Measurements from ENCODE around the gene DRG2. TPM values are rescaled to one million over a fixed set of nuclear protein-coding genes. Genes with fewer than 3 reads are reported as not detected.

DRG2 gene
- total and polyA plus RNA-seq, 7 donors: 23.7 to 33.5 (median 29.7) TPM

Other genes starting within 250 kb of the DRG2 start
- gene TOM1L2, start 115.5 kb upstream of the DRG2 start, total RNA-seq: 10 to 100 TPM; 72.0 to 89.8 (median 87.2) TPM
- gene TOM1L2, start 115.5 kb upstream of the DRG2 start, polyA plus RNA-seq: 10 to 100 TPM; 13.3 to 48.4 (median 27.6) TPM
- 1 to 10 TPM in 1 of 4 donors, under 1 TPM in 3; 0.39 to 1.8 (median 0.73) TPM for gene DRC3, start 115.1 kb upstream of the DRG2 start, total RNA-seq
- gene DRC3, start 115.1 kb upstream of the DRG2 start, polyA plus RNA-seq: 1 to 10 TPM in 1 of 3 donors, under 1 TPM in 2; 0.61 to 1.6 (median 0.69) TPM
- gene ATPAF2, start 48.8 kb upstream of the DRG2 start, total RNA-seq: 10 to 100 TPM; 23.9 to 39.7 (median 30.4) TPM
- 10 to 100 TPM; 16.5 to 34.9 (median 23.0) TPM for gene ATPAF2, start 48.8 kb upstream of the DRG2 start, polyA plus RNA-seq
- gene GID4, start 48.5 kb upstream of the DRG2 start, total RNA-seq: 10 to 100 TPM; 22.4 to 39.6 (median 38.5) TPM
- gene GID4, start 48.5 kb upstream of the DRG2 start, polyA plus RNA-seq: 10 to 100 TPM; 10.8 to 55.2 (median 20.0) TPM
- gene MYO15A, start 20.8 kb downstream of the DRG2 start, total RNA-seq: under 1 TPM; 0.15 to 0.76 (median 0.44) TPM
- under 1 TPM; 0.10 to 0.44 (median 0.17) TPM for gene MYO15A, start 20.8 kb downstream of the DRG2 start, polyA plus RNA-seq
- gene ALKBH5, start 95.9 kb downstream of the DRG2 start, total RNA-seq: 100 to 1,000 TPM; 202 to 219 (median 211) TPM
- 100 to 1,000 TPM in 2 of 3 donors, 10 to 100 TPM in 1; 91.7 to 235 (median 111) TPM for gene ALKBH5, start 95.9 kb downstream of the DRG2 start, polyA plus RNA-seq
- gene LLGL1, start 137.7 kb downstream of the DRG2 start, total RNA-seq: 1 to 10 TPM; 6.6 to 9.4 (median 8.5) TPM
- gene LLGL1, start 137.7 kb downstream of the DRG2 start, polyA plus RNA-seq: 1 to 10 TPM; 5.1 to 9.5 (median 6.2) TPM
- 100 to 1,000 TPM; 517 to 816 (median 599) TPM for gene FLII, start 170.8 kb downstream of the DRG2 start, total RNA-seq
- 100 to 1,000 TPM; 379 to 491 (median 476) TPM for gene FLII, start 170.8 kb downstream of the DRG2 start, polyA plus RNA-seq
- gene MIEF2, start 172.7 kb downstream of the DRG2 start, total RNA-seq: 10 to 100 TPM; 14.3 to 28.4 (median 22.0) TPM
- 10 to 100 TPM in 2 of 3 donors, 1 to 10 TPM in 1; 8.1 to 18.4 (median 11.6) TPM for gene MIEF2, start 172.7 kb downstream of the DRG2 start, polyA plus RNA-seq
- gene TOP3A, start 227.0 kb downstream of the DRG2 start, total RNA-seq: 10 to 100 TPM in 3 of 4 donors, 1 to 10 TPM in 1; 8.8 to 21.3 (median 14.1) TPM
- gene TOP3A, start 227.0 kb downstream of the DRG2 start, polyA plus RNA-seq: 10 to 100 TPM; 10.5 to 24.3 (median 13.6) TPM
- gene SMCR8, start 227.3 kb downstream of the DRG2 start, total RNA-seq: 10 to 100 TPM in 3 of 4 donors, 1 to 10 TPM in 1; 8.0 to 14.4 (median 12.2) TPM
- gene SMCR8, start 227.3 kb downstream of the DRG2 start, polyA plus RNA-seq: 10 to 100 TPM in 1 of 3 donors, 1 to 10 TPM in 2; 3.9 to 23.4 (median 6.8) TPM